ENCODE measurements around the gene INPP5F. TPM values are rescaled to one million over a fixed set of nuclear protein-coding genes. Genes with fewer than 3 reads are reported as not detected.
A peak's percentile ranks its signal among the peaks of the same experiment; 100 is the strongest.

INPP5F gene
- total RNA-seq, 1 experiment from 2014 or later: 7.0 TPM

DNA sequence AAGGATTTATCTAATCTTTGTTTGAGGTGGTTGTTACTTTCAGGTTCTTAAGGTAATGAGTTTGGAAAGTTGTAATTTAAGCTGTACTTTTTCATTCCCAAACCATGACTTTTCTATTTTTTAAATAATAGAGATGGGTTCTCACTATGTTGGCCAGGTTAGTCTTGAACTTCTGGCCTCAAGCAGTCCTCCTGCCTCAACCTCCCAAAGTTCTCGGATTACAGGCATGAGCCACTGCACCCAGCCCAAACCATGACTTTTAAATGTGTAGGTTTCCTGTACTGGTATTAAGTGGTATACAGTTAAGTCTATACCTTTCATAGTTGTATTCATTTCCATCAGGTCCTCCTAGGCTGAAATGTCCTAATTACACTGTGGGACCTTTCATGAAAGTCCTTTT, 10.4 kb downstream of the INPP5F start:
- no peak for DNase-seq (ENCODE audit: low read depth)
- in situ Hi-C loops (cut with HindIII; ENCODE audit: low pct_unique_long_range_greater_than_20kb, low sequenced_read_pairs): no loop called here

DNA sequence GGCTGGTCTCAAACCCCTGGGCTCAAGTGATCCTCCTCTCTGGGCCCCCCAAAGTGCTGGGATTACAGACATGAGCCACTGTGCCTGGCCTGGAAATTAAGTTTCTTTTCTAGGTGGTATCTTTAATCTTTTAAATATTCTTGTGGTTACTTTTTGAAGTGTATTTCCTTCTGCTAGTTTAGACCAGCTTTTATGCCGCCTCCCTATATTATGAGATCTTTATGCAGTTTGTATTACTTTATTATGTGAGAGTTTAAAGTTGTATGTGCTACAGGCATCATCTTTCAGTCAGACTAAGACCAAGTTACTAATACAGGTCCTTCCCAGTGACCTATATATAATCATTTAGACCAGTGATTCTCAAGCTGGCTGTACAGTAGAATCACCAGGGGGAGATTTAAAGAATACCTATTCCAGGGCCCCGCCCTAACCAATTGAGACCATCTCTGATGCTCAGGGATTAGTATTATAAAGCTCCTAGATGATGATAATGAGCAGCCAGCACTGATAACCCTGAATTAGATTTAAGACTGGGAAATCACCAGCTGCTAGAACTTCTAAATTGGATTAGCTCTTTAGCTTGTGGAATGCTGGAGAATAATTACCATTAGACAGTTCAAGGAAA, 11.3 kb downstream of the INPP5F start:
- in situ Hi-C loops (cut with HindIII; ENCODE audit: low pct_unique_long_range_greater_than_20kb, low sequenced_read_pairs): no loop called here
- no peak for DNase-seq (ENCODE audit: low read depth)

DNA sequence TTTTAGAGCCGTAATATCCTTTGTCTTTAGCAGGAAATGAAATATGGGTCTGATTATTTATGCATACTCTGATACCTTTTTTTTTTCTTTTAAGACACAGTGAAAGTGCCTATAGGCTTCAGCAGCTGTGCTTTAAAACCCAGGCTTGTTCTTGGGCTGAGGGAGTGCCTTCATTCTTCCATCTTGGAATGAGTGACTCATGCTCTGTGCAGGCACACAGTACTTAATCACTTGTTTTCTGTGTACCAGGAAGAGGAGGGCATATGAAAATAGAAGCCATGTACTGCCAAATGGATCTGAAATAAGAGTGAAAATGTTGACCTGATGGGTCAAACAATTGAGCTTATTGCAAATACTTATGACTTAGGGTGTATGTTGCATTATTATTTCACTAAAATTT, 12.0 kb downstream of the INPP5F start:
- in situ Hi-C loops (cut with HindIII; ENCODE audit: low pct_unique_long_range_greater_than_20kb, low sequenced_read_pairs): no loop called here
- peak; percentile 67 for DNase-seq (ENCODE audit: low read depth)

DNA sequence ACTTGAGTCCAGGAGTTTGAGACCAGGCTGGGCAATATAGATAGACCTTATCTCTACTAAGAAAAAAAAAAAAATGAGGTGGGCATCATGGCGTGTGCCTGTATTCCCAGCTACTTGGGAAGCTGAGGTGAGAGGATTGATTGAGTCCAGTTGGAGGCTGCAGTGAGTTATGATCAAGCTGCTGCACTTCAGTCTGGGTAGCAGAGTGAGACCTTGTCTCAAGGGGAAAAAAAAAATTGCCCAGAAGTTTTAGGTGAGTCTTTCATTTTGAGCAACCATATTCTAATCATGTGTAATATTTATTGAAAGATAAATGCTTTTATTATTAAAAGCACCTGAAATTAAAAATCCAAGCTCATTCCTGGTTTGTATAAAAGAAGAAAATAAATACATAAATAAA, 13.1 kb downstream of the INPP5F start:
- DNase-seq (ENCODE audit: low read depth): no peak
- in situ Hi-C loops (cut with HindIII; ENCODE audit: low pct_unique_long_range_greater_than_20kb, low sequenced_read_pairs): no loop called here

DNA sequence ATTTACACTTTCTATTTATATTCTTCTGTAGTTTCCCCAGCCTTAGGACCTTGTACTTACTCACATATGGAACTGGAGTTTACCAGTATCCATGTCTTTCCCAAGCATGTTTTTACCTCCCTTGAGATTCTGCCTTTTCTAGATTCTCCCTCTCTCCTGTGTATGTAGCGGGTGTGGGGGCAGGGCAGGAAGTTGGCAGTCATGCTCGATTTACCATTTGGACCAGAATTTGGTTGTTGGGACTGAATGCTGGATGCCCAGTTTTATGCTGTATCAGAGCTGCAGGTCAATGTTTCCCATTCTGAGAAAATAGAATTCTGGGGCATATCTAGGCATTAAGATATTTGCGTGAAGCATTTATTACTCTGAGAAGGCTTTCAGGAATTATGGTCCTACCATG, 14.2 kb downstream of the INPP5F start:
- in situ Hi-C loops (cut with HindIII; ENCODE audit: low pct_unique_long_range_greater_than_20kb, low sequenced_read_pairs): no loop called here

DNA sequence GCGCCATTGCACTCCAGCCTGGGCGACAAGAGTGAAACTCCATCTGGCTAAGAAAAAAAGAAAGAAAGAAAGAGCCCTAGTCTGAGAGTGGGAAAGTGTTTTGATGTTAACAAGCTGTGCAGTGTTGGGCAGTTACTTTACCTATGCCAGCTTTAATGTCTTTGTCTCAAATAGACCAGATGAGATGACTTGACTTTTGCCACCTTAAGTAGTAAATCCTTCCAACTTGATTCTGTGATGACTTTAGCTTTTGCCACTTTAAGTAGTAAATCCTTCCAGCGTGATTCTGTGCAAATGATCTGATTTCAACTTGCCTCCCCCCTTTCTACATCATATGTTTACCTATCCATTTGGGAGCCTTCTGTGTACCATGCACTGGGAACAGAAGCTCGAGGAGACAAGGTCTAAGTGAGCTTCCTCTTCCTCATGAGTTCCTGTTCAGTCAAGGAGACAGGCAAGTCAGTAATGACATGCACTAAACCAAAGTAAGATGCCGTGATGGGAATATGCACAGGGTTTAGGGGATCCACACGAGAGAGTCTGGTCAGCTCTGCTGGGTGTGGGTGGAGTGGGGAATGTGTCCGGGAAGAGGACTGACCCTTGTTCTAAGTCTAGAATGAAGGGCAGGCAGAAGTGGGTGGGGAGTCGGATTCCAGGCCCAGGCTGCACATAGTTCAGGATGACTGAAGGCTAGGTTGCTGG, 17.2 kb downstream of the INPP5F start:
- no peak for DNase-seq (ENCODE audit: low read depth)
- in situ Hi-C loops (cut with HindIII; ENCODE audit: low pct_unique_long_range_greater_than_20kb, low sequenced_read_pairs): no loop called here

More for the DNA sequence above, 14.2 kb downstream of the INPP5F start:
- no peak for DNase-seq (ENCODE audit: low read depth)

DNA sequence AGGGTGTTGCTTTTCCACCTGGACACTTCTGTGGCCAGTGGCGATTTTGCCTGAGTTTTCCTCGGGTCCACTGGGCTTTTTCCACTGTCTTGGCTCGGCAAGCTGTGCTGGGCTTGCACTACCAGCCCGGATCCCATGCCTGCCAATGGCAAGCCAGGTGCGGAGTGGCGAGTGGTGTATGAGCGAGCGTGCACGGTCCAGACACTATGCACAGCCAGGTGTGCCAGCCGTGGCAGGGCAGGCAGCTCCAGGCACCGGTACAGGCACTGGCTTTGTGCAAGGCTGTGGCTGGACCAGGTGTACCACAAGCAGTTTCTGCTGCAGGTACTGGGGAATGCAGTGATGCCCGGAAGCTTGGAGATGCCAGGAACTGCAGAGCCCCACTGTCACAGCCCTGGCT, 22.1 kb downstream of the INPP5F start:
- in situ Hi-C loops (cut with HindIII; ENCODE audit: low pct_unique_long_range_greater_than_20kb, low sequenced_read_pairs): no loop called here
- DNase-seq (ENCODE audit: low read depth): no peak

DNA sequence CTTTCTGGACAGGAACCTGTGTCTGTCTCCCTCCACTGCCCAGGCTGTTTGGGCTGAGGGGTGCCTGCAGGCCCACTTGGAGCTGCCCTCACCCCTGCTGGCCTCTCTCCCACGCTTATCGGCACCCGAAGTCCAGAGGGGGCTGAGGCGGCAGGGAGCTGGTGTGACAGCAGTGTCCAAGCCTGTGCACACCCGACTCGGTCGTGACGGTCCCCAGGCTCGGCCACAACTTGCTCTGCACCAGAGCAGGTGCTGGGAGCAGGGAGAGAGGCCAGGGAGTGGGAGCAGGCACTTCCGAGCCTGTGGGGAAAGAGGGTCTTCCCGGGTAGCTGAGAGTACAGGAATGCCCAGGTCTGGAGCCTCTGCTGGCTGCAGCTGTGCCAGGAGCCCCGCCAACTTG, 23.0 kb downstream of the INPP5F start:
- no peak for DNase-seq (ENCODE audit: low read depth)
- in situ Hi-C loops (cut with HindIII; ENCODE audit: low pct_unique_long_range_greater_than_20kb, low sequenced_read_pairs): no loop called here

DNA sequence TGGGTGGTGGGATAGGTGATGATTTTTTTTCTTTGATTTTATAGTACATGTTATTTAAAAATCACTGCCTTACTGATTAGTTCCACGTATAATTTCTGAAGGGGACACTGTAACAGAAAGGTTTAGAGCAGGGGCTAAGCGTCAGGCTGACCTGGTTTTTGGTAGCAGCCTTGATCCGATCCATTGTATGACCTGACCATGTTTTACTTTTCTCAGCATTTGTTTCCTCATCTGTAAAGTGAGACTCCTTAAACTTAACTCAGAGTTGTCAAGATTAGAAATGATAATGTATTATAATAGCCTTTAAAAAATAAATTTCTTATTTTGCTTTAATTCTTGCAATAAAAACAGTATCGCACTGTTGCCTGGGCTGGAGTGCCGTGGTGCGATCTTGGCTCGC, 23.6 kb downstream of the INPP5F start:
- DNase-seq (ENCODE audit: low read depth): no peak
- in situ Hi-C loops (cut with HindIII; ENCODE audit: low pct_unique_long_range_greater_than_20kb, low sequenced_read_pairs): no loop called here

DNA sequence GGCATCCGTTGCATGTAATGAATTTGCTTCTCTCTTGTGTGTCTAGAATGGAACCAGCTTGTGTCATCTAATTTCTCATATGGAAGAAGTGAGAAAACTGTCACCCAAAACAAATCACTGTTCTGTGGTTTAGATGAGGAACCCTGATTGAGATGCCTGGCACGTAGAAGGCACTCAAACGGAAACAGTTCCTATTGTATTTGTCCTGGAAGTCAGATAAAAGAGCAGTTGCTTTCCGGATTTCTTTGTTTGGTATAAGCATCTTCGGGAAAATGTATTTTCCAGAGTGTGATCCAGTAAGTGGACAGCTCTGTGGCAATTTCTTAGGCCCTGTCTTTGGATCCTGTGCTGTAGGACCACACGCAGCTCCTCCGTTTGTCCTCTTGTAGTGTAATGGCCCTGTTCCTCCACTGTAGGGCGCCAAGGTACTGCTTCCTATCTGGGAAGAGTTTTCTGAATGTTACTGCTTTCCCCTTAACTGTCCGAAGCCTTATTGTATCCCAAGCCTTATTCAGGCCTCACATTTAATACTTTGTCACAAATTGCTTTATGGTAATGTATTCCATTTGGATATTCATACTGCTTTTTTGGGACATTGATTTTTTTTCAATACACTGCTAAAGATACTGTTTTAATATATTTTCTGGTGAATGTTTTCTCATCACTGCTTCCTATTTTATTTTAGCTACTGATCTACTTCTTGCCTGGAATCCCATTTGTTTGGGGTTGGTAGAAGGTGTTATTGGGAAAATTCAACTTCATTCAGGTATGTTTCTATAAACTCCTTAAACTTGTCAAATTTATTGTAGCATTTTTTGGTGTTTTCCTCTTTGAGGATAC, 24.8 kb downstream of the INPP5F start:
- in situ Hi-C loops (cut with HindIII; ENCODE audit: low pct_unique_long_range_greater_than_20kb, low sequenced_read_pairs): no loop called here
- DNase-seq (ENCODE audit: low read depth): peak; percentile 60

DNA sequence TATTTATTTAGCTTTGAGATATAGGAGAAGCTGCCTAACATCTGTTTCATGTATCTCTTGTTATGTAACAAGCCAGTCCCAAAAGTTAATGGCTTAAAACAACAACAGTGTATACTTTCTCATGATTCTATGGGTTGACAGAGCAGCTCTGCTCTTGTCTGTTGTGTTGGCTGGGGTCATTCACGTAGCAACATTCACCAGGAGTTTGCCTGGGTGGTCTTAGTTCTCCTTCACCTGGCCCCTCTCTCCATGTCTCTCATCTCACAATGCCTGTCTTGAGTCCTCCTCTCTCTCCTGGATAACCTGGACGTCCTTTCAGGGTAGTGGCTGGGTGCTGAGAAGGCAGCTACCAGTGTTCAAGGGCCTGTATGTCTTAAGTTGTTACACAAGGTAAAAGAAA, 27.5 kb downstream of the INPP5F start:
- in situ Hi-C loops (cut with HindIII; ENCODE audit: low pct_unique_long_range_greater_than_20kb, low sequenced_read_pairs): no loop called here
- no peak for DNase-seq (ENCODE audit: low read depth)

DNA sequence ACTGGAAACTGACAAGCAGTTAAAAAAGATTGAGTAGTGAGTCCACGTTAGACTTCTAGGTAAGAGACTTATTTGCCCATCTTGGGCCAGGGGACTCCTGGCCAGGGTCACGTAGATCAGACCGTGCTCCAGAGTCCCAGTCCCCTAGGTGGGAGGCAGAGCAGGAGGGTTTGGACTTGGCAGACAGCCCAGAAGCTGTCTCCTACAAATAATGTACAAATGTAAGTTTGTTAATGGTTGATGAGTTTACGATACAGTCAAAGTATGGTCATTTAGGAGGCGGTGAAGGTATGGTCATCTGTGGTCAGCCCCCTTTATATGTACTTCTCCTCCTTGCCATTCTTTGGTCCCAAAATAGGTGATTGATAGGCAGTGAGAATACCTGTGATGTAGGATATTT, 28.2 kb downstream of the INPP5F start:
- in situ Hi-C loops (cut with HindIII; ENCODE audit: low pct_unique_long_range_greater_than_20kb, low sequenced_read_pairs): no loop called here
- no peak for DNase-seq (ENCODE audit: low read depth)

DNA sequence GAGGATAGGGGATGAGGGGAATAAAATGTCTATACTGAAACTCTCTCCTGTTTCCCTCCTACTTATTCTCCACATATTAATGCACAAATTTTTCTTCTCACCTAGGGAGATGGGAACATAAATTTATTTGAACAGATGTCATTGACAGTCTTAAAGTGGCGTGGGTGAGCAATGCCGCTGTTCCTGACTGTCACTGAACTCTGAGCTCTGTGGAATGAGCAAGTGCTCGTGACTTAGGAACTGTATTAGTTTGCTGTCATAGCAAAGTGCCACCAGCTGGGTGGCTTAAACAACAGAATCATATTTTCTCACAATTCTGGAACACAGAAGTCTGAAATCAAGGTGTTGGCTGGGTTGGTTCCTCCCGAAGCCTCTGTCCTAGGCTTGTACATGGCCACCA, 29.1 kb downstream of the INPP5F start:
- DNase-seq (ENCODE audit: low read depth): no peak
- in situ Hi-C loops (cut with HindIII; ENCODE audit: low pct_unique_long_range_greater_than_20kb, low sequenced_read_pairs): no loop called here

DNA sequence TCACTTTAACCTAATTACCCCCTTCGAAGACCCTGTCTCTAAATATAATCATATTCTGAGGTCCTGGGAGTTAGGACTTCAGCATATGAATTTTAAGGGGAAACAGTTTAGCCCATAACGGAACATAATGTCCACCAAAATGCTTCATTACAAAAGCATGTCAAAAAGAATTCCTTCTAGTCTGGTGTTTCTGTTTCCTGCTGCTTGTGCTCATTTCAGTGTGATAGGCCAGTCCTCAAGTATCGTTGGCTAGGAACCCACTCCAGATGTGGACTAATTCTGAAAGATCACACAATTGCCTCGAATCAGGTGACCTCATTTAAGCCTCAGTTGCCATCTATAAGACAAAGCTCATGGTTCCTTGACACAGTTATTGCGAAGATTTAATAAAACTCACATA, 29.6 kb downstream of the INPP5F start:
- in situ Hi-C loops (cut with HindIII; ENCODE audit: low pct_unique_long_range_greater_than_20kb, low sequenced_read_pairs): no loop called here

DNA sequence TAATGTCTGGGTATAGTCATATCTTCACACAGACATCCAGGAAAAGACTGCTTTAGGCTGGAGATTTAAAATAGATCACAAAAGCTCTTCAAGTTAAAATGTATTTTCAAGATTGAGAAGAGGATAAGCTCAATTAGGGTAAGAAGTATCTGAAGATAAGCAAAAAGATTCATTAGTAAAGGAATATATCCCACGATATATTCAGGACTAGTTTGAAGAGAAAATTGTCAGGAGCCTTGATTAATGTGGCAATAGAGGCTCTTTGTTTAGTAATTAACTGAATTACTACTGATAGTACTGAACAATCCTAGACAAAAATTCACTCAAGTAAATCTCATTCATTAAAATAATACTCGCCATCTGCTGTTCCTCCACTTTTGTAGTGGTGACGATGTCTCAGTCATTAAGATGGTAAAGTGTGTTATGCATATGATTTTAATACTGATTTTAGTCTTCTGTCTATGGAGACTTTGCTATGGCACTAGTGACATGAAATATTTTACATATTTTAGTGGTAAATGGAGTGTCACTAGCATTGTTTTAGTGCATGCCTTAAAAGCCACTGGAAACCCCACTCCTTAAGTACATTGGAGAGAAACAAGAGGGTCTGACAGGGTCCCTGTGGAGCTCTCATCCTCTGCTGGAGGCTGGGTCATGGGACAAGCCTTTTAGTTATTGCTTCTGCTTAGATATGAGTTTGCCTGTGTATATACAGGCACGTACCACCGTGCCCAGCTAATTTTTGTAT, 32.8 kb downstream of the INPP5F start:
- in situ Hi-C loops (cut with HindIII; ENCODE audit: low pct_unique_long_range_greater_than_20kb, low sequenced_read_pairs): no loop called here

More for the DNA sequence above, 29.6 kb downstream of the INPP5F start:
- no peak for DNase-seq (ENCODE audit: low read depth)

DNA sequence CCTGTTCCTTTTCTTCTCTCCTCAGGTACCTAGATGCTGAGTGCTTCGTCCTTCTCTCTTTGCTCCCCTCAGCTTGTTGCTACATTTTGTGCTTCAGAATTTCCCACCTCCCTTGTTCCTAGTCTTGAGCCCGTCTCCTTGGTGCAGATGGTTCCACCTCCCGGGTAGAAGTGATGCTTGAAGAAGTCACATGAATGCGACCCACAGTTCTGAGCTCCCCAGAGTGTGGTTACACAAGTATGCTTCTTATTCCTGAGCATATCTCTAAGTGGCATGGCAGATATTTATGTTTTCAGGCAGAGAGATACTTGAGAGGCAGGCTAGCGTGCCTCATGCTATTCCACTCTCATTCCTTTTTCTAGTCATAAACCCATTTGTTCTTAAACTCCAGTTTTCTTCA, 34.0 kb downstream of the INPP5F start:
- in situ Hi-C loops (cut with HindIII; ENCODE audit: low pct_unique_long_range_greater_than_20kb, low sequenced_read_pairs): no loop called here
- DNase-seq (ENCODE audit: low read depth): no peak

More for the DNA sequence above, 32.8 kb downstream of the INPP5F start:
- no peak for DNase-seq (ENCODE audit: low read depth)

DNA sequence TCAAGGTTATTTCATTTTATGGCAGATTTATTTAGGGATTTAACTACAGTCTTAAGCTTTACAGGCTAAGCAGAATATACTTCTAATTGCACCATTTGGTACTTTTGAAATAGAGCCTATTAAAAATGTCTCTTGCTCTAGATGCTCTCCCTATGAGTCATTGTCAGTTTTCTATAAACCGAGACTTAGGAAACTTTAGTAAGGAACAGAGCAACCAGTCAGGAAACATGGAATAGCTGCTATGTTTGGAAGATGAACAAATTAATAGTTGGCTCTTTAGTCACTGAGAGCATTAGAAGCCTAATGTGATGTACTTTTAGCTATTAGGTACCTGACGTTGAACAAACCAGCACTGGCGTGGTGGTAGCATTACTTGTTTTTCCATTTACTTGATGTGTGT, 35.3 kb downstream of the INPP5F start:
- in situ Hi-C loops (cut with HindIII; ENCODE audit: low pct_unique_long_range_greater_than_20kb, low sequenced_read_pairs): no loop called here
- no peak for DNase-seq (ENCODE audit: low read depth)

DNA sequence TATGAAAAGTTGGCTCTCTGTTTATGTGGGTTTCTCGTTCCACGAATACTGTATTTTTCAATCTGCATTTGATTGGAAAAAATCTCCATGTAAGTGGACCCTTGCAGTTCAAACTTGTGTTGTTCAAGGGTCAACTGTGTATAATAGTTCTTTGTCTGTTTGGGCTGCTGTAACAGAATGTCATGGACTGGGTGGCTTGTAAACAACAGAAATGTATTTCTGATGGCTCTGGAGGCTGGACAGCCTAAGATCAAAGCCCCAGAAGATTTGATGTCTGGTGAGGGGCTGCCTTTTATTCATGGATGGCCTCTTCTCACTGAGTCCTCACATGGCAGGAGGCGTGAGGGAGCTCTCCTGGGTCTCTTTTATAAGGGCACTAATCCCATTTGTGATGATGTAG, 36.2 kb downstream of the INPP5F start:
- DNase-seq (ENCODE audit: low read depth): no peak
- in situ Hi-C loops (cut with HindIII; ENCODE audit: low pct_unique_long_range_greater_than_20kb, low sequenced_read_pairs): no loop called here
